Progenitor cell of endocrine pancreas (in vitro differentiated cells): ENCODE results near the gene POMGNT1. TPM values are rescaled to one million over a fixed set of nuclear protein-coding genes. Genes with fewer than 3 reads are reported as not detected.

ENCODE experiments used
- DNase-seq: peaks from one replicate; pipeline ENCODE4 v3.0.0; 2021; ENCODE audit warnings: low spot score; ENCODE audit not compliant: unreplicated experiment
- H3K27ac Mint-ChIP-seq: 2 replicates; pipeline ENCODE4 v1.8.0; 2021; ENCODE audit warnings: mild to moderate bottlenecking, moderate library complexity, mixed read lengths
- H3K27me3 Mint-ChIP-seq: 2 replicates; pipeline ENCODE4 v1.8.0; 2021; ENCODE audit warnings: mixed read lengths
- H3K36me3 Mint-ChIP-seq: 2 replicates; pipeline ENCODE4 v1.8.0; 2022; ENCODE audit warnings: mixed read lengths; ENCODE audit not compliant: insufficient read depth
- H3K4me1 Mint-ChIP-seq: 2 replicates; pipeline ENCODE4 v1.8.0; 2021; ENCODE audit warnings: low read depth, mixed read lengths
- H3K4me3 Mint-ChIP-seq: 2 replicates; pipeline ENCODE4 v1.8.0; 2021; ENCODE audit warnings: low read depth, mild to moderate bottlenecking, moderate library complexity, mixed read lengths
- H3K9me3 Mint-ChIP-seq: 2 replicates; pipeline ENCODE4 v1.8.0; 2021; ENCODE audit warnings: low read depth, mixed read lengths
- CTCF ChIP-seq: fragments of 200-600 bp; sonication (generic); IDR thresholded peaks from one replicate; pipeline ENCODE4 v1.5.0; 2021; ENCODE audit warnings: antibody characterized with exemption, mild to moderate bottlenecking; ENCODE audit not compliant: unreplicated experiment
- total RNA-seq: library from RNA; stranded (reverse); gene quantifications from 2 replicates; pipeline ENCODE4 v1.2.1, GENCODE V29; 2021

The POMGNT1 gene
- total RNA-seq, 1 donor from 2014 or later = 102 TPM

- Mint-ChIP-seq H3K4me1 (no peaks in the 10 kb centered on the region), H3K36me3 (no peaks in the 10 kb centered on the region), H3K9me3 (no peaks in the 10 kb centered on the region), H3K27me3 (peaks cover 29% of the 10 kb centered on the region), H3K4me3 (no peak overlapping the region), H3K27ac (no peak overlapping the region)
- DNase-seq = no peak
- no peak for TF ChIP-seq CTCF
These were observed 24.8 kb downstream of the POMGNT1 start for GRCh38 chr1:46173361-46173856.

GRCh38 chr1:46172321-46172720 lies 25.9 kb downstream of the POMGNT1 start:
- no peak for TF ChIP-seq CTCF
- DNase-seq = no peak
- no peak overlapping the region for H3K4me3 Mint-ChIP-seq
- H3K4me1 Mint-ChIP-seq = no peaks in the 10 kb centered on the region
- no peaks in the 10 kb centered on the region for H3K36me3 Mint-ChIP-seq
- no peak overlapping the region for H3K27ac Mint-ChIP-seq
- peaks cover 36% of the 10 kb centered on the region for H3K27me3 Mint-ChIP-seq
- H3K9me3 Mint-ChIP-seq = no peaks in the 10 kb centered on the region

GRCh38 chr1:46171871-46172270 lies 26.4 kb downstream of the POMGNT1 start:
- no peaks in the 10 kb centered on the region for H3K4me1 Mint-ChIP-seq
- no peak overlapping the region for H3K4me3 Mint-ChIP-seq
- H3K36me3 Mint-ChIP-seq = no peaks in the 10 kb centered on the region
- TF ChIP-seq CTCF = no peak
- H3K9me3 Mint-ChIP-seq = no peaks in the 10 kb centered on the region
- peaks cover 39% of the 10 kb centered on the region for H3K27me3 Mint-ChIP-seq
- no peak overlapping the region for H3K27ac Mint-ChIP-seq
- peak; percentile 25 for DNase-seq

- H3K4me3 Mint-ChIP-seq = no peak overlapping the region
- peaks cover 44% of the 10 kb centered on the region for H3K27me3 Mint-ChIP-seq
- no peak for TF ChIP-seq CTCF
- H3K4me1 Mint-ChIP-seq = no peaks in the 10 kb centered on the region
- DNase-seq = no peak
- H3K27ac Mint-ChIP-seq = no peak overlapping the region
- no peaks in the 10 kb centered on the region for H3K9me3 Mint-ChIP-seq
- no peaks in the 10 kb centered on the region for H3K36me3 Mint-ChIP-seq
These were observed 26.9 kb downstream of the POMGNT1 start for GRCh38 chr1:46171351-46171750.

- no peak for DNase-seq
- Mint-ChIP-seq H3K9me3 (no peaks in the 10 kb centered on the region), H3K36me3 (no peaks in the 10 kb centered on the region), H3K4me3 (no peak overlapping the region), H3K27ac (no peak overlapping the region), H3K27me3 (peaks cover 49% of the 10 kb centered on the region), H3K4me1 (no peaks in the 10 kb centered on the region)
- no peak for TF ChIP-seq CTCF
These were observed 28.3 kb downstream of the POMGNT1 start for GRCh38 chr1:46169811-46170454.
